Uterus (tissue), 4 donors: ENCODE data around the gene ZNF70. TPM values are rescaled to one million over a fixed set of nuclear protein-coding genes. Genes with fewer than 3 reads are reported as not detected.

Experiments used
- DNase-seq, 2 donors: peaks; one replicate each; pipeline ENCODE4 v3.0.0-alpha.2; 2019 to 2020
- H3K27ac ChIP-seq, 2 donors: fragments of 200-600 bp; sonication (generic); 1 replicate in 1 of 2; 2 replicates in 1 of 2; pipeline ENCODE4 v1.5.1; 2016 to 2018
- H3K27me3 ChIP-seq, 2 donors: fragments of 200-600 bp; sonication (generic); one replicate each; pipeline ENCODE4 v1.5.1; 2018 to 2019; ENCODE audit warnings: control low read depth in 1 of 2
- H3K36me3 ChIP-seq, 2 donors: fragments of 200-600 bp; sonication (generic); one replicate each; pipeline ENCODE4 v1.5.1; 2019; ENCODE audit warnings: control low read depth in 1 of 2
- H3K4me1 ChIP-seq, 2 donors: fragments of 200-600 bp; sonication (generic); one replicate each; pipeline ENCODE4 v1.5.1; 2018 to 2019; ENCODE audit warnings: control low read depth in 1 of 2
- H3K4me3 ChIP-seq, 2 donors: fragments of 200-600 bp; sonication (generic); 1 replicate in 1 of 2; 2 replicates in 1 of 2; pipeline ENCODE4 v1.5.1; 2018 to 2019; ENCODE audit warnings: mild to moderate bottlenecking in 1 of 2
- H3K9me3 ChIP-seq, 2 donors: fragments of 200-600 bp; sonication (generic); one replicate each; pipeline ENCODE4 v1.5.1; 2019; ENCODE audit warnings: control low read depth in 1 of 2
- POLR2A ChIP-seq, 2 donors: fragments of 450-650 bp; IDR thresholded peaks; one replicate each; pipeline ENCODE4 v1.6.1; 2016; ENCODE audit warnings: antibody characterized with exemption in 2 of 2, mild to moderate bottlenecking in 1 of 2, moderate library complexity in 1 of 2
- intact Hi-C: fragments of 100-400 bp; cut with DNase I; formaldehyde crosslinking; loops from one replicate; pipeline ENCODE4 v1.15.1; 2023; ENCODE audit warnings: low total_unique reads
- total RNA-seq, 4 donors: library from RNA; depleted of rRNA in 3 of 4; stranded (reverse); fragments of >200 nt in 3 of 4; gene quantifications; one replicate each; pipeline versions ENCODE4 v1.1.0 to v1.2.4, GENCODE V29; 2014 to 2023
- TF ChIP-seq, protein P1 (sequence below), 4 experiments: fragments of 200-600 bp in 2 of 4; fragments of 450-650 bp in 2 of 4; sonication (generic) in 2 of 4; IDR thresholded peaks; one replicate each; pipeline ENCODE4 v1.5.1; 2016 to 2019; ENCODE audit warnings: antibody characterized with exemption in 4 of 4, mild to moderate bottlenecking in 2 of 4, moderate library complexity in 1 of 4
- donor health status: DM: yes; HTN: yes; CAD: no.

ZNF70 gene
- total RNA-seq, 4 donors from 2014 or later = 3.6 to 13.8 (median 6.2) TPM

DNA sequence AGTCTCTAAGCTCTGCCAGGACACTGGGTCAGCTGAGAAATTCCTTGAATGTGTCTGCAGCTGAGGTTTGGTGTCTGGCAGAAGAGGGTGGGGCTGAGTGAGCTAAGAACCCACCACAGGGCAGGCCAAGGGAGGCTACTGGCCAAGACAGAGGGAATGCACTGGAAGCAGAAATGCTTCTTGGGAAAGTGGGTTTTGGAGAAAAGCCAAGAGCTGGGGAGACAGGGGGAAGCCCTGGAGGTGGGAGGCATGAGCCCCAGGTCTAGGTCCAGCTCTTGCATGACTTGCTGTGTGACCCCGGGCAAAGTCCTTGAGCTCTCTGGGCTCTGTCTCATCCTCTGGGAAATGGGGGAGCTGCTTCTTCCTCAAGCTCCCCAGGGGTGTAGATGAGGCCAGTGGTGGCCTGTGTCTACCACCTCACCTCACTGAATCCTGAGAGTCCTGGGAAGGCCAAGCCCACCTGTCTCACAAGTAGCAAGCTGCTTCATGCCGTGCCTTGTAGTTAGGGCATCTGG lies 24.1 kb upstream of the ZNF70 start:
- H3K27ac ChIP-seq = no peak overlapping the region

DNA sequence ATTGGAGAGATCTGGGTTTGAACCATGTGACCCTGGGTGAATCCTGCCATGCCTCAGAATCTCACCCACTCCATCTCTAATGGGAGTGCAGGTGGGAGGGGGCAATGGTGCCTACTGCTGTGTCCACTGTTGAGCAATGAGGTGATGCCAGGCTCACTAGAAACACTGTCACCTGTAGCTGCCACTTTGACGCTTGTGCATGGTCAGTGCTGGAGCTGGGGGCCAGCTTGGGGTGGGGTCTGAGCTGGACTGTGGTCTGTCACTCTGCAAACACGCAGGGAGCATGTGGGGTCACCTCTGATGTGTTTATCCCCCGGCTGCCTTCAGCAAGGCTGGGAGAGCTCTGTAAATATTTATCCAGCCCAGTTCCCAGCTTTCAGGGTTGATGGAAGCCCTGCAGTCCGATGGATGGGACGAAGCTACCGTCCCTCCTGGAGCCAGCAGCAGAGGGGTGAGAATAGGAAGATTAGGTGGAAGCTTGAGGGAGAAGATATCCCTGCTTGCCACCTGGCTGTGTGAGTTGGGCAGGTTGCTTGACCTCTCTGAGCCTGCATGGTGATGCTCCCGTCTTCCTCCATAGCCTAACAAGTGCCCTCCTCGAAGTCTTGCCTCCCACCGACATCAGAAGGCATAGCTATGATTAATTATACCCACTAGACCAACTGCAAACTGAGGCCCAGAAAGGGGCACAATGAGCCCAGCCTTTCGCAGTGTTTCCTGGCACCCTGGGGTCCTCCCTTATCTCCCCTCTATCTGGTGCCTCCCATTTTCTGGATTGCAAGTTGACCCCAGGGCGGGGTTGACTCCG lies 23.4 kb upstream of the ZNF70 start:
- no peaks in the 10 kb centered on the region for H3K9me3 ChIP-seq
- H3K36me3 ChIP-seq = no peaks in the 10 kb centered on the region
- H3K4me3 ChIP-seq = no peak overlapping the region
- no peak overlapping the region for H3K27ac ChIP-seq
- H3K4me1 ChIP-seq = no peaks in the 10 kb centered on the region
- H3K27me3 ChIP-seq = no peaks in the 10 kb centered on the region
- no peak for DNase-seq
- TF ChIP-seq, protein P1, sequence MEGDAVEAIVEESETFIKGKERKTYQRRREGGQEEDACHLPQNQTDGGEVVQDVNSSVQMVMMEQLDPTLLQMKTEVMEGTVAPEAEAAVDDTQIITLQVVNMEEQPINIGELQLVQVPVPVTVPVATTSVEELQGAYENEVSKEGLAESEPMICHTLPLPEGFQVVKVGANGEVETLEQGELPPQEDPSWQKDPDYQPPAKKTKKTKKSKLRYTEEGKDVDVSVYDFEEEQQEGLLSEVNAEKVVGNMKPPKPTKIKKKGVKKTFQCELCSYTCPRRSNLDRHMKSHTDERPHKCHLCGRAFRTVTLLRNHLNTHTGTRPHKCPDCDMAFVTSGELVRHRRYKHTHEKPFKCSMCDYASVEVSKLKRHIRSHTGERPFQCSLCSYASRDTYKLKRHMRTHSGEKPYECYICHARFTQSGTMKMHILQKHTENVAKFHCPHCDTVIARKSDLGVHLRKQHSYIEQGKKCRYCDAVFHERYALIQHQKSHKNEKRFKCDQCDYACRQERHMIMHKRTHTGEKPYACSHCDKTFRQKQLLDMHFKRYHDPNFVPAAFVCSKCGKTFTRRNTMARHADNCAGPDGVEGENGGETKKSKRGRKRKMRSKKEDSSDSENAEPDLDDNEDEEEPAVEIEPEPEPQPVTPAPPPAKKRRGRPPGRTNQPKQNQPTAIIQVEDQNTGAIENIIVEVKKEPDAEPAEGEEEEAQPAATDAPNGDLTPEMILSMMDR (IDR thresholded peaks at IDR 0.05) = no peak
- no peak for TF ChIP-seq POLR2A (IDR thresholded peaks at IDR 0.05)
- intact Hi-C loops = no loop called here

More for the DNA sequence above, 24.1 kb upstream of the ZNF70 start:
- no peak overlapping the region for H3K4me3 ChIP-seq
- no peak for DNase-seq
- H3K27me3 ChIP-seq = no peaks in the 10 kb centered on the region
- intact Hi-C loops = no loop called here
- no peaks in the 10 kb centered on the region for H3K9me3 ChIP-seq
- H3K4me1 ChIP-seq = no peaks in the 10 kb centered on the region
- no peaks in the 10 kb centered on the region for H3K36me3 ChIP-seq
- no peak for TF ChIP-seq POLR2A (IDR thresholded peaks at IDR 0.05)
- TF ChIP-seq, protein P1 (IDR thresholded peaks at IDR 0.05) = no peak

DNA sequence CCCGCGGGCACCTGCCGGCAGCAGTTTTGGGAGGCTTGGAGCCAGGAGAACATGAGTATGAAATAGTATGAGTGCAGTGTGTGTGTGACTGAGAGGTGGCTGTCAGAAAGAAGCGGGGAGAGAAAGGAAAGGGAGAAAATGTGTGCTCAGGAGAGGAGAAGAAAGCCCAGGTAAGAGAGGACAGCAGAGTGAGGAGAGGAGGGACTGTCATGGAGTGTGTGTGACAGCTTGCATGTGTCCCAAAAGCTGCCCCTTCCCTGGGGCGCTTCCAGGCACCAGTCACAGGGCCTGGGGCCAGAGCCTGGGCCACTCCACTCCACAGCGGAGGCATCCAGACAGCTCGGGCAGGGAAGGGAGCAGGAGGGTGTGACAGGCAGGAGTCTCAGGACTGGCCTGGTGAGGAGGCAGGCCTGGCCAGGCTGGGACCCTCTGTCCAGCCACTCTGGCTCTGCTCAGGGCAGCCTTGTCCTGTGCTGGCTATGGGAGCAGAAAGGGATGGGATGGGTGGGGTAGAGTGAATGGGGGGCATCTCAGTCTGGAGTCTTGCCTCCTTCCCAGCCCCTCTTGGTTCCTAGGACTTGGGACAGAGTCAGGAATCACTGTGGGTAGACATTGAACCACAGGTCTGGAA lies 22.7 kb upstream of the ZNF70 start:
- Histone ChIP-seq H3K27ac (peak overlapping the region in 1 of 2 donors; percentile 56), H3K9me3 (no peaks in the 10 kb centered on the region), H3K36me3 (no peaks in the 10 kb centered on the region), H3K27me3 (no peaks in the 10 kb centered on the region), H3K4me1 (no peaks in the 10 kb centered on the region), H3K4me3 (peak overlapping the region in 1 of 2 donors; percentile 45)
- DNase-seq = no peak
- TF ChIP-seq POLR2A (IDR thresholded peaks at IDR 0.05) = no peak
- TF ChIP-seq, protein P1 (IDR thresholded peaks at IDR 0.05) = no peak
- intact Hi-C loops = no loop called here

DNA sequence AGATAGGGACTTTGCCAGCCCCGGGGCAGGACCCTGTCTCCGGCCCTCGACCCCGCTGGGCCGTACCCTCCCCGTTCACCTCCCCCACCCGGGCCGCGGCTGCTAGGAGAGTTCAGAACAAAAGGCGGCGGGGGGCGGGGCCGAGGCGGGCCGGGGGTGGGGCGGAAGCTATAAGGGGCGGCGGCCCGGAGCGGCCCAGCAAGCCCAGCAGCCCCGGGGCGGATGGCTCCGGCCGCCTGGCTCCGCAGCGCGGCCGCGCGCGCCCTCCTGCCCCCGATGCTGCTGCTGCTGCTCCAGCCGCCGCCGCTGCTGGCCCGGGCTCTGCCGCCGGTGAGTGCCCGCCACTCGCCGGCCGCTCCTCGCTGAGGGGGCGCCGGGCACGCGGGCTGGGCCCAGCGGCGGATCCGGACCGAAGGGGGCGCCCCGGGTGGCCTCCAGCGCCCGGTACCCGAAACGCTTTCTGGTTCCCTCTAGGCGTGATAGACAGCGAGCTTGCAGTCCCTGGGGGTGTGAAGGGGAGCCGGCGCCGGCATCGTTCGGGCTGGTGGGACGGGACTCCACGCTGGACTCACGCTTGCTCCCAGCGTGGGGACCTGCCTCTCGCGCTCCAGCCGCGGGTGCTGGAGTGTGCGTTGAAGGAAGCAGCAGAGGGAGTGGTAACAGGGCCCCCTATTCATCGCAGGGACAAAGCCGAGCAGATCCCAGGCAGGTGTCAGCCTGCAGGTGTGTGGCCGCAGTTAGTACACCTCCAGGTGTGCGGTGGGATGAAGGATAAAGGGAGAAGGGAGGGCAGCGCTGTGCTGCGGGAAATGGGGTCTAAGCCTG lies 21.9 kb upstream of the ZNF70 start, which contains the start of gene MMP11:
Gene MMP11, plus strand, starts transcription at position 201 of the 825 bp plus-strand sequence. Its CDS starts 22 bp downstream, at position 223.
- DNase-seq = peak; percentile 59 to 63
- H3K4me1 ChIP-seq = no peaks in the 10 kb centered on the region
- no peaks in the 10 kb centered on the region for H3K9me3 ChIP-seq
- H3K36me3 ChIP-seq = no peaks in the 10 kb centered on the region
- H3K27me3 ChIP-seq = no peaks in the 10 kb centered on the region
- intact Hi-C loops = no loop called here
- peak within 1 kb of the TSS; percentile 49 to 56 for H3K27ac ChIP-seq
- TF ChIP-seq, protein P1 (IDR thresholded peaks at IDR 0.05) = peak in 2 of 4 experiments; percentile 23 to 27
- peak in 1 of 2 donors; percentile 39 for TF ChIP-seq POLR2A (IDR thresholded peaks at IDR 0.05)
- peak within 1 kb of the TSS; percentile 11 to 45 for H3K4me3 ChIP-seq
